GM21390 (cell line): ENCODE results near the gene SULT1C4.
"Not testable (repeated sequence)": the region's sequence is repeated elsewhere in the genome, so short reads cannot be mapped to it uniquely, and the experiment has no call there.

Experiments
- ATAC-seq: cut with Tn5 transposase; IDR thresholded peaks from one replicate; pipeline ENCODE4 v1.9.1; 2021; ENCODE audit not compliant: unreplicated experiment

Gene SULT1C4

DNA sequence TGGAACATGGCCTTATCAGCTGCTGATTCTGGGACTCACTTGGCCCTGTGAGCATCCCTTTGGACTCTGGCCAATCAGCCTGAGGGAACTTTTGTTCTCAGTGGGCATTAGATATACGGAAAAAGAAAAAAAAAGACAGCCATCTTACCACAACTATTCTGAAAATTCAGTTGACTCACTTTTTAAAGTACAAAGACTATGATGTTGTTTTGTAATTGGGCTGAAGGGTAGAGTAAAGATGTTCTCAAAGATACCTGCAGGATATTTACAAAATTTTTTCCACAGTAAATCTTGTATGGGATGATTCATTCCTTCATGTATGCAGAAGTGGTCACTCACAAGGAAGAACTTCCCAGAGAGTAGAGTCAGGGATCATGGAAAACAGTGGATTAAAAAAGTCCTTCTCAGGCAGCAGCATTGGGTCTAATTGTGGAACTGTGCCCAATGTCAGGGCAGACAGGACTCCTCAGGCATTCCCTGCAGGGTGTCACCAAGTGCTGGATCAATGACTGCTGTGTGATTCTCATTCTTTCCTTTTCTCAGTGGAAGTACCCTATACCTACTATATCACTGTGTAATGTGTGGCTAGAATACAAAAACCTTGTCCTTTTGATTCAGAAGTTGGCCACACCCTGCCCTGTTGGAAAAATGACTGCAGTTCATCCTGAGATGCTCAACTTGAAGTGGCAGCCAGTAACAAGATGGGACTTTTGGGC is 35.4 kb downstream of the SULT1C4 start:
- ATAC-seq: no peak

DNA sequence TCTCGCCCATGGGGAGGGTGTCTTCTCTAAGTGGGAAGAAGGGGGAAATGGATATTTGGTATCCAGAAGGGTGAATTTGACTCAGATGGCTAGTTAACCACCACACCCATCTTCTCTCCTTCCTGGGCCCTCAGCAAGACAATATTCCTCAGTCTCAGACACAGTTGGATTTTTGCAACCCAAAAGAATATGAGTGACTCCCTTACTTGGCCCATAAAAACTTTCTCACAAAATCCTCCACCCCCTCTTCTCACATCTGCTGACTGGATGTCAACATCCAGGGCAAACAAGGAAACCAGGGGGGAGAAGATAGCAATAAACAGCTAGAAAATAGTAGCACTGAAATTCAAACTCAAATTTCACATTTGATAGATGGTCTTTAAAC is 35.9 kb downstream of the SULT1C4 start:
- ATAC-seq: no peak

DNA sequence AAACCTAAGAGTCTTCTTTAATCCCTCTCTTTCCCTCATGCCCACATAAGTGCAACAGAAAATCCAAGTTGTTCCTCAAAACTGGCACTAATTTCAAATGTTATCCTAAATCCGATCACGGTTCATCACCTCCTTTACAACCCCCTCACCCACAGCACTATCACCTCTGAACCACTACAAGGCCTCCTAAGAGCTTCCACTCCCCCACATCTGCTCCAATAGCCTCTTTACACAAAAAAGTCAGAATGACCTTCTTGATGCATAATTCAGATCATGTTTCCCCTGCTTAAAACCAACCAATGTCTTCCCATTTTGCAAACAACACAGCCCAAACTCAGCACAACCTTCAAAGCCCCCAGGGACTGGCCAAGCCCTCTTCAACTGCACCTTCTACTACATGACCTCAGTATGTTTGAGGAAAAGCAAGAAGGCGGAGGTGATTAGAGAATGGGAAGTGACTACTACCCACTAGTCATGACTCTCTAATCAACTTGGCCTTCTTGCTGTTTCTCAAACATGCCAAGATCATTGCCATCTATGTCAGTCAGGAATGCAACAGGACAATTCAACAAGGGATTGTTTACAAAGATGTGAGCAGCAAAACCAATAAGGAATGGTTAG is 36.6 kb downstream of the SULT1C4 start:
- no peak for ATAC-seq

- ATAC-seq: no peak
Observed at GRCh38 chr2:108414945-108415344, 37.2 kb downstream of the SULT1C4 start.

GRCh38 chr2:108417254-108417653 is 39.5 kb downstream of the SULT1C4 start:
- ATAC-seq: no peak

DNA sequence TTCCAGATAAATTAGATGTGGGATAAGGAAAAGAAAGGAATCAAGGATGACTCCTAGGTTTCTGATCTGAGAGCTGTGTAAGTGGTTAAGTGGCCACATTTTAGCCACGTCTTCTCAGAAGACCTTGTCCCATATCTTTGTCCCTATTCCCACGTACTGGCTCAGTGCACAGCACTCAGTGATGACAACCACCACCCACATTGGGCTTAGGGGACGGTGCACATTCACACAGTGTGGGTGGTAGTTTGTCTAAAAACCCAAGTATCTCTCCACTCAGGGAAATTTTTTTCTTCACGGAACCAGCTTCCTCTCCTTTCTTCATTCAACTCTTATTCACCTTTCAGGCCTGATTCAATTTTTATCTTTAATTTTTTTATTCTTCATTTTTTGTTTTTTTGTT is 40.7 kb downstream of the SULT1C4 start:
- ATAC-seq: no peak

DNA sequence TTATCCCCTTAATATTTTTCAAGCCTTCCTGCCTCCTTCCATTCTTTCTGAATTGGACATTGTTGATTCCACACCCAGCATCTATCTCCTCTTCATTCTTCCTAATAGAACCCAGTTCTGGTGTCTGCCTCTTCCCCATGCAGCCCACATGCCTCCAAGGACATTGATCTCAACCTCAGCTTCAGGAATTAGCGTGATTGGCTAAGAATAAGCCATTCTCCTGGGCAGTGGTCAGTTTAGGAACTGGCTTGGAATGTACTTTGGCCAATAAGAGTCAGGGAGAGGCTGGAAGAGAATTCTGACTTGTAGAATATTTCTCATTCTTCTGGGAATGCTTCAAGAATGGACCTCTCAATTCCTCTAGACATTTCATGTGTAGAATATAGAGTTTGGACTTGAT is 45.3 kb downstream of the SULT1C4 start:
- no peak for ATAC-seq

GRCh38 chr2:108423502-108424251 is 45.9 kb downstream of the SULT1C4 start:
- no peak for ATAC-seq

GRCh38 chr2:108428286-108429009 is 50.7 kb downstream of the SULT1C4 start:
- no peak for ATAC-seq

GRCh38 chr2:108435578-108435977 is 57.8 kb downstream of the SULT1C4 start:
- not testable (repeated sequence) for ATAC-seq

GRCh38 chr2:108436976-108437375 is 59.2 kb downstream of the SULT1C4 start:
- no peak for ATAC-seq
